ENCODE results near the gene IL1RAP.

The IL1RAP gene

DNA sequence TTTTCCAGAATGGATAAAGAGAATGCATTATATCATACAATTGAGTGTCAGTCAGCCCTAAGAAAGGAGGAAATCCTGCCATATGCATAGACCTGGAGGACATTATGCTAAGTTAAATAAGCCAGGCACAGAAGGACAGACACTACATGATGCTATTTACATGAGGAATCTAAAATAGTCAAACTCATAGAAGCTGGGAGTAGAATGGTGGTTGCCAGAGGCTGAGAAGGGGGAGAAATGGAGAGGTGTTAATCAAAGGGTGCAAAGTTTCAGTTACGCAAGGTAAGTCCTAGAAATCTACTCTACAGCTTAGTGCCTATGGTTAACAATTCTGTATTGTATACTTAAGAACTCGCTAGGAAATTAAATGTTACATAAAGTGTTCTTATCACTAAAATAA, 66.5 kb downstream of the IL1RAP start:
- no peak for DNase-seq

DNA sequence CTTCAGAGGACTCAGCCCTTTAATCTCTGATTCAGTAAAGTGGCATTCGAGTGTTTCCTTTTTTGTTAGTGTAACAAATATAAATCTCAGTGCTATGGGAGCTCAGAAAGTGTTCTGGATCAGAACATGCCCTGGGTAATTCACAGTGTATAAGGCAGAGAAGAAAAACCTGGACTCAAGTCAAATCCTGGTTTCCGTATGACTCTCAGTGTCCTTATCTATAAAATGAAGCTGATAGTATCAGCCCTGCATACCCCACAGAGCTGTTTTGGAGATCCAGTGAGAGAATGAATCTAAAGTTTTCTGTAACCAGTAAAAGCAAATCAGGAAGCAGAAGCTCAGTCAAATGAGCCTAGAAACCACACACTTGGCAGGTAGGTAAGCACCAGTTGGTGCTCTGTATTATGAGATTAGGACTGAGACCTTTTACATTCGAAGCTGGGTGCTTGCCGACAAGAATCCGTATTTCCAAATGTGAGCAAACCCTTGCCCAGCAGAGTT, 67.2 kb downstream of the IL1RAP start:
- DNase-seq, result no peak

DNA sequence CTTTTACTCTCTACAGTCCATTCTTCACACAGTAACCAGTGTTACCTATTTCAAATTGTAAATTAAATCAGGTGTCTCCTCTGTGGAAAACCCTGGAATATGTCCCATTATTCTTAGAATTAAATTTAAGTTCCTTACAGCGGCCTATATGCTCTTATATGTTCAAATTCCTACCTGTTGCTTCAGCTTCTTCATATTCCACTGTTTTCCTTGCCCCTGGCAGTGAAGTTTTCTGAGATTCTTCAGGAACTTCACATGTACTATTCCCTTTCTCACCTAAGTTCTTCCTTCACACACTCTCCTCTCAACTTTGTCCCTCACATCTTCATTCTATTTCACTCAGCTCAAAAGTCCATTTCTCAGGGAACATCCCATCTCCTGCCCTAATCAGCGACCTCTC, 68.8 kb downstream of the IL1RAP start:
- DNase-seq, result no peak

- DNase-seq, result no peak
Measured at GRCh38 chr3:190585805-190586630, 72.1 kb downstream of the IL1RAP start.

DNA sequence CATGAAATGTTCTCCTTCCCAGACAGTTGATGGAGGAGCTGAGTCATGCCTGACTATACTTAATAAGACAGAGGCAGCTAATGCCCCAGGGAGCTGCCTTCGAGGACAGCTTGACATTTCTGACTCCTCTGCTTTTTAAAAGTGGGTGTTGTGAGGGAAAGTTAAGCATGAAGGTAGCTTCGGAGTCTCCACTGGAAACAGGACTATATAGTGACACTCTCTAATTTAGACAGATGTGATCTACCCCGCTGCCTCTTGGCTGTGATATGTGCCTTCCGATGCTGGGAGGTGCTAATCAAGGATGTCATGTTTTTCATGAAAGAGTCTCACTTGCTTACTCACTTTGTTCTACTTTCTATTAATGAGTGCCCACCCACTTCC, 72.7 kb downstream of the IL1RAP start:
- DNase-seq, result no peak

- no peak for DNase-seq
Measured at GRCh38 chr3:190588570-190588969, 74.7 kb downstream of the IL1RAP start.

DNA sequence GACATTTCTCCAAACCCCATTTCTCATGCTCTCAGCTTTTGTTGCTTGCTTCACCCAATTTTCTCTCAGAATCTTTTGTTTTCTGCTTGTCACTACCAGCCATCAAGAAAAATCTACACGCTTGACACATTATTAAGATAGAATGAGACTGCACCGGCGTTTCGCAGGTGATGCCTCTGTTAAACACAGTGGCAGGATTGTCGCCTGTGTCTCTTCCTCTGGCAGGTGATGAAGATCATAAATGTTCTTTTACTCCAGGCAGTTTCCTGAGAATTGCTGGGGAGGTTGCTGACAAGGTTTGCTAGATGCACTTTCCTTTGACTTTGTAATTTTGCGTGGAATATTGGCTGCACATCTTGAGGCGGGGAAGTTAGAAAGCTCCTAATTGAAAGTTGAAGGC, 75.4 kb downstream of the IL1RAP start:
- DNase-seq, result no peak

- no peak for DNase-seq
Measured at GRCh38 chr3:190591080-190591479, 77.2 kb downstream of the IL1RAP start.

GRCh38 chr3:190593075-190593474, 79.2 kb downstream of the IL1RAP start:
- no peak for DNase-seq

- no peak for DNase-seq
Measured at GRCh38 chr3:190594171-190594570, 80.3 kb downstream of the IL1RAP start.

DNA sequence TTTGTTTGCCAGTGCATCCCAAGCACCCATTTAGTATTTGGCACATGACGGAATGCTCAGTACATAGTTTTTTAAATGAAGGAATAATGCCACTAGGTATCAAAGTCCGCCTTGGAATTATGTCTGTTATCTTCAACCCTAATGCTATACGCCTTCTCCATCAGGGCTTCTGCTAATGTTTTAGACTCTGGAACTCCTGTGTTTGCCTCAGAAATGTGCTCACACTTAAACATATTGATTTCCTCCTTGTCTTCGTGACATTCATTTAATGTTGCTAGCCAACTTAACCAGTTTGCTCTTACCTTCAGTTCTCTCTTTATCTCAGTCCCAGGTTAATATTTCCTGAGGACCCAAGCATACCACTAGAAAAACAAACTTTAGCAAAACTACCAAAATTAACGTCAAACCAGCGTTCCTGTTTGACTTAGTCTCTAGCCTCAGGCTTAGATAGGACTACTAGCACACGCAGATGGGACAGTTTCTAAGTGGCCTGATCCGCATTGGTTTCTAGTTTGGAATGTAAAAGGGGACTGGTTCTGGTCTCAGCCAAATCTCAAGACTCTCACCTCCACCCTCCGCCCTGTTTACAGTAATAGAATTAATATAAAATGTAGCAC, 81.4 kb downstream of the IL1RAP start:
- no peak for DNase-seq

GRCh38 chr3:190595807-190596206, 81.9 kb downstream of the IL1RAP start:
- DNase-seq, result no peak

DNA sequence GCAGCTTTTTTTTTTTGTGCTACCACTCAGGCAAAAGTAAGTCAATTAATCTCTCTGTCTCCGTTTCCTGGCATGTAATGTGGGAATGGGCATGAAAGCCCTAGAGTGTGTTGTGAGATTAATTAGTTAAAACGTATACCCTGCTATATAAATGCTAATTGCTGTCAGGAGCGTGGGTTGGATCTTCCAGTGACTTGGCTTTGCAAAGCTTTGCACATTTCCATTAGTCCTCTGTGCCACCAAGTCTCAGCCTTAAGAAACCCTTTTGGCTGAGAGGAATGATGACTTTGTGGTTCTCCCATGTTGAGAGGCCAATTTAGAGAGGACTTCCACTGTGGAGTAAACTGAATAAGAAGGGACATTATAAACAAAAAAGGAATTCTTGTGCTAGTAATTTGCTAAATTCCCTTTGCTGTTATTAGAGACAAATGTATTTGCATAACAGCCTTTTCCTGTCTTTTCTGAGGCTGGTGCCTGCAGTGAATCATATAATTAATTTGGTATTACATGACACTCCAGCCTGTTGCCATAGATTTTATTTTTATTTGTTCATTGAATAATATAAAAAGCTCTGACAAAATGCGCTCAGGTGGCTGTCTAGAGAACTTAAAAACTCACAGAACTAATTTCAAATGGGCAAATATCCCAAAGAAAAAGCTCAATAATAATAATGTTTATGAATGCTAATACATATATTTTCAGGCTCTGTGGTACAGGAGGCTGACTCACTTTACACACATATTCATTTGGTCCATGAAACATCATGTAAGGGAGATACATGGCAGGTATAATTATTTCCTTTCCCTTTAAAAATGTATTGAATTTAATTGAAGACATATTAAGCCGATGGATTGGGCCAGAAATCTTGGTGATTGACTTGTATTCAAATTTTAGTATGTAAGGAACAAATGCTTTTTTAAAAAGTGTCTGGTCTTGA, 82.7 kb downstream of the IL1RAP start:
- DNase-seq, result no peak

GRCh38 chr3:190597291-190597690, 83.4 kb downstream of the IL1RAP start:
- no peak for DNase-seq

DNA sequence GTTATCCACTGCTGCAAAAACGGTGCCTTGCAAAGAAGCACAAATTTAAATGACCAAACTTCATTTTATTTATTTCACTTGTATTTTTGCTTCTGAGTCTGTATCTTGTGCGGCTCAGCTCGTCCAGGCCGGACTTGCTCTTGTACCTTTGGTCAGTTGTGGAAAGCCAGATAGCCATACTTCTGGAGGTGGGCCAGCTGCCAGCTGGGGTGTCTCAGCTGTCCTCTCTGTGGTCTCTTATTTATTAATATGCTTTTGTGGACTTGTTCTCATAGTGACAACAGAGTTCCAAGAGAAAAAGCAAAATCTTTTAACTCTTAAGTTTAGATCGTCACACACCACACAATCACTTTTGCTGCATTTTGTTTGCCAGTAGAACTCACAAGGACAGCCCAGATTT, 87.7 kb downstream of the IL1RAP start:
- no peak for DNase-seq

- no peak for DNase-seq
Measured at GRCh38 chr3:190605385-190605784, 91.5 kb downstream of the IL1RAP start.

- DNase-seq, result no peak
Measured at GRCh38 chr3:190606596-190606995, 92.7 kb downstream of the IL1RAP start.

DNA sequence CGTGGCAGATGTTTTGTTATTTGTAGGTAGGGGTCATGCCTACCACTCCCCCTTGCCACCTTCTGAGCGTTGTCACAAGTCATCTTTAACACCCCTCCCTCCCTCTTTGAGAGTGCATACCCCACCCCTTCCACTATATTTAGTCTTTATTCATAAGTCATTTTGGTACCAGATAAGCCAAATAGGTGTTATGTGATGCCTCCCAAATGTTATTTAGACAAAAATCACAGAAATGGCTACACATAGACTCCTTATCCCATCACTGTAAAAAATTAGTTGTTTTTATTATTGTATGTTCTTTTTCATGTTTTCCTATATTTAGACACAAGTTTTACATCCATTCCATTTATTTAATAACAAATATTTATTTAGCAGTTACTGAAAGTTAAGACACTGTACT, 93.1 kb downstream of the IL1RAP start:
- DNase-seq, result no peak

- no peak for DNase-seq
Measured at GRCh38 chr3:190608850-190609589, 95.1 kb downstream of the IL1RAP start.

DNA sequence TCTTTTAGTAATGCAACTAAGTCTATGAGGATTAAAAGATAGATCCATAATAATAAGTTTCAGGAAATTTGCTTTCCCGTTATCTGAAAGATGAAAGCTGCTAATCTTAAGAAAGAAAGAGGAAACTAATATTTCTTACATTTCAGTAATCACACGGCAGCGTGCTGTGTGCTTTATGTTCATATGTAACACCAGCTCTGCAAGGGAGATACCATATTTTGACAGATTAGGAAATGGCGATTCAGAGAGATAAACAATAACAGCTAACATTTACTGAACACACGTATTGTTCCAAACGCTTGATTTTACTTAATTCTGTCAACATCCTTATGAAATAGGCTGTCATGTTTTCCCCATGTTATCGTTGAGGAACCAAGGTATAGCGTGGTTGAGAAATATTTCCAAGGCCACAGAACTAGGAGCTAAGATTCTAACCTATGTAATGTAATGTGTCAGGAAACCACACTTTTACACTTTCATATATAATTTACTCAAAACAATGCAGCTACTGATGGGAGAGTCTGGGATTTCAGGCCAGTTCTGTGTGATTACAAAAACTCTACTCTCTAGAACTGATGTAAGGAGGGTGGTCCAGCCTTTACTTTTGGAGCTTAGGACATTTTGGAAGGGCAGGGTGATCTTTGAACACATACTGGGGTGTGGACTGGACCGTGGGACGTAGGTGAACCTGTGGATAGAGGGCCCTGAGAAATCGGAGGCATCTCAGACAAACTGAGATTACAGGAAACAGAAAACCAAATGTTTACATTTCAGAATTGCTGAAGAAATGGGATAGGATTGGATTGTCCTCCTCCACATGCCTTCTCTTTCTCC, 100.6 kb downstream of the IL1RAP start:
- no peak for DNase-seq

GRCh38 chr3:190615060-190615384, 101.1 kb downstream of the IL1RAP start:
- DNase-seq, result no peak

GRCh38 chr3:190615607-190616006, 101.7 kb downstream of the IL1RAP start:
- no peak for DNase-seq
